H1 (cell line): ENCODE measurements around the gene LRCH1.

Source experiments
- CTBP2 ChIP-seq: IDR thresholded peaks from 2 replicates; pipeline ENCODE4 v1.7.0; 2011; ENCODE audit warnings: borderline replicate concordance, mild to moderate bottlenecking, moderate library complexity, mixed read lengths, low read length; ENCODE audit not compliant: insufficient read depth, insufficient read length
- CTCF ChIP-seq, 3 experiments: IDR thresholded peaks; 1 replicate in 2 of 3; 2 replicates in 1 of 3; pipeline versions ENCODE4 v1.5.1 to v1.6.1; 2011; ENCODE audit warnings: low read length in 3 of 3, mild to moderate bottlenecking in 3 of 3, inconsistent platforms in 2 of 3, low read depth in 1 of 3, moderate library complexity in 1 of 3; ENCODE audit not compliant: insufficient read depth in 1 of 3; ENCODE audit errors: control extremely low read depth in 1 of 3
- JUND ChIP-seq: IDR thresholded peaks from 2 replicates; pipeline ENCODE4 v1.6.1; 2011; ENCODE audit warnings: mild to moderate bottlenecking, improper control_type of control experiment, low read length
- KDM1A ChIP-seq: fragments of 200-600, 300-600 bp; sonication (generic); IDR thresholded peaks from 2 replicates; pipeline ENCODE4 v1.7.1; 2016; ENCODE audit warnings: mild to moderate bottlenecking, low read length, borderline replicate concordance
- RFX5 ChIP-seq: IDR thresholded peaks from 2 replicates; pipeline ENCODE4 v1.6.1; 2011; ENCODE audit warnings: low read depth, low read length, improper control_type of control experiment, borderline replicate concordance
- TAF1 ChIP-seq: IDR thresholded peaks from 2 replicates; pipeline ENCODE4 v1.6.1; 2011; ENCODE audit warnings: mild to moderate bottlenecking, low read depth, low read length
- TF ChIP-seq, protein P1 (sequence below): IDR thresholded peaks from 2 replicates; pipeline ENCODE4 v1.6.1; 2012; ENCODE audit warnings: inconsistent platforms

- TF ChIP-seq CTCF (IDR thresholded peaks at IDR 0.05; ENCODE audit: control extremely low read depth in 1 of 3, insufficient read depth in 1 of 3, low read depth in 1 of 3, low read length in 3 of 3) (no peak), RFX5 (no peak), CTBP2 (no peak), TAF1 (no peak), JUND (no peak), KDM1A (no peak)
- TF ChIP-seq, protein P1, sequence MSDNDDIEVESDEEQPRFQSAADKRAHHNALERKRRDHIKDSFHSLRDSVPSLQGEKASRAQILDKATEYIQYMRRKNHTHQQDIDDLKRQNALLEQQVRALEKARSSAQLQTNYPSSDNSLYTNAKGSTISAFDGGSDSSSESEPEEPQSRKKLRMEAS, result no peak
These were observed 102.6 kb downstream of the LRCH1 start for GRCh38 chr13:46655377-46656180.
